ENCODE measurements around the gene URB1. TPM values are rescaled to one million over a fixed set of nuclear protein-coding genes. Genes with fewer than 3 reads are reported as not detected.
"Not testable (repeated sequence)": the region's sequence is repeated elsewhere in the genome, so short reads cannot be mapped to it uniquely, and the experiment has no call there.

URB1 gene
- total RNA-seq, 3 donors from 2014 or later = 46.2 to 54.5 (median 53.7) TPM

DNA sequence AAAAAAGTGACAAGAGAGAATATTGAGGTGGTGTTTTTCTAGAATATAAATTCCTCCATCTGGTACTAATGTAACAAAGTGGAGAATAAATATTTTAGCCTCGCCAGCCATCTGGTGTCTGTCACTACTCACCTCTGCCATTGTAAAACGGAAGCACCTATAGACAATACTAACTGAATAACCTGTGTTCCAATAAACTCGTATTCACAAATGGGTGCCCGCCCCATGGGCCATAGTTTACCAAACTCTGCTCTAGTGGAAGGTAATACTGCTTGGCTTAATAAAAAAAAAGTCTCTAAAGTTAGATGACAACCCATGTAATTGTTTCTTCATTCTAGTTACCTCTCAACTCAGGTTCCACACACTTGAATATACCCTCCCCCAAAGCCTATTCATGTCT lies 122.1 kb downstream of the URB1 start:
- no peak for DNase-seq
- H3K9me3 Mint-ChIP-seq = no peaks in the 10 kb centered on the region
- ATAC-seq = no peak
- H3K4me3 Mint-ChIP-seq = no peak overlapping the region
- peaks cover 2% of the 10 kb centered on the region for H3K4me1 Mint-ChIP-seq (ENCODE audit: low read depth)
- H3K36me3 Mint-ChIP-seq (ENCODE audit: insufficient read depth) = peaks cover 23% of the 10 kb centered on the region
- H3K27me3 Mint-ChIP-seq (ENCODE audit: low read depth) = no peaks in the 10 kb centered on the region

DNA sequence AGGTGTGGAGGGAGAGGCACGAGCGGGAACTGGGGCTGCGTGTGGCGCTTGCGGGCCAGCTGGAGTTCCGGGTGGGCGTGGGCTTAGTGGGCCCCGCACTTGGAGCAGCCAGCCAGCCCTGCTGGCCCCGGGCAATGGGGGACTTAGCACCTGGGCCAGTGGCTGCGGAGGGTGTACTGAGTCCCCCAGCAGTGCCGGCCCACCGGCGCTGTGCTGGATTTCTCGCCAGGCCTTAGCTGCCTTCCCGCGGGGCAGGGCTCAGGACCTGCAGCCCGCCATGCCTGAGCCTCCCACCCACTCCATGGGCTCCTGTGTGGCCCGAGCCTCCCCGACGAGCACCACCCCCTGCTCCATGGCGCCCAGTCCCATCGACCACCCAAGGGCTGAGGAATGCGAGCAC lies 127.5 kb downstream of the URB1 start:
- ATAC-seq; H3K4me1 Mint-ChIP-seq (ENCODE audit: low read depth); DNase-seq; H3K4me3 Mint-ChIP-seq; H3K9me3 Mint-ChIP-seq; H3K27me3 Mint-ChIP-seq (ENCODE audit: low read depth): not testable (repeated sequence)
- peaks cover 18% of the 10 kb centered on the region for H3K36me3 Mint-ChIP-seq (ENCODE audit: insufficient read depth)

DNA sequence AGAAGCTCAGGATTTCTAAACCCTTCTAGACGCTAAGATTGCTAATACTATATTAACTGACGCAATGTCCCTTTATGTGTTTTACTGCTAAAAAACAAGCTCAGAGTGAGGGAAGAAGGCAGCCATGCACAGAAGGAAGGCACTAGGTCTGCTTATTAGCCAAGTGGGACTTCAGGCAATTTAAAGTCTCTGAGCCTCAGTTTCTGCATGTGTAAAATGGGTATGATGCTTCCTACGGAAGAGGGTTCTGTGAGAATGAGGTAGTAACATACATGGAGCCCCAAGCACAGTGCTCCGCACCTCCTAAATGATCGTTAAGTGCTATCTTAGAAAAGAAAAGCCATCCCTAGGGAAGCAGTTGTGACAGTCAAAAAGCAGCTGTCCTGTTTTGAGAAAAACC lies 130.9 kb downstream of the URB1 start:
- H3K4me3 Mint-ChIP-seq = no peak overlapping the region
- peaks cover 1% of the 10 kb centered on the region for H3K4me1 Mint-ChIP-seq (ENCODE audit: low read depth)
- DNase-seq (no peak), ATAC-seq (no peak)
- H3K36me3 Mint-ChIP-seq (ENCODE audit: insufficient read depth) = peaks cover 8% of the 10 kb centered on the region
- H3K9me3 Mint-ChIP-seq = no peaks in the 10 kb centered on the region
- no peaks in the 10 kb centered on the region for H3K27me3 Mint-ChIP-seq (ENCODE audit: low read depth)

Other genes starting within 250 kb of the URB1 start
- 10 to 100 TPM; 21.2 to 30.7 (median 22.8) TPM for gene MIS18A, start 114.0 kb downstream of the URB1 start, total RNA-seq
- gene MRAP, start 94.2 kb downstream of the URB1 start, total RNA-seq = not detected
- 10 to 100 TPM; 12.8 to 15.3 (median 14.7) TPM for gene EVA1C, start 19.7 kb upstream of the URB1 start, total RNA-seq
- gene TCP10L, start 192.5 kb upstream of the URB1 start, total RNA-seq = 1 to 10 TPM in 1 of 3 donors, under 1 TPM in 2; 0.14 to 1.1 (median 0.66) TPM
- 10 to 100 TPM; 58.7 to 74.7 (median 63.7) TPM for gene CFAP298, start 219.4 kb upstream of the URB1 start, total RNA-seq